ENCODE measurements around the gene FGFBP1.

Gene FGFBP1

DNA sequence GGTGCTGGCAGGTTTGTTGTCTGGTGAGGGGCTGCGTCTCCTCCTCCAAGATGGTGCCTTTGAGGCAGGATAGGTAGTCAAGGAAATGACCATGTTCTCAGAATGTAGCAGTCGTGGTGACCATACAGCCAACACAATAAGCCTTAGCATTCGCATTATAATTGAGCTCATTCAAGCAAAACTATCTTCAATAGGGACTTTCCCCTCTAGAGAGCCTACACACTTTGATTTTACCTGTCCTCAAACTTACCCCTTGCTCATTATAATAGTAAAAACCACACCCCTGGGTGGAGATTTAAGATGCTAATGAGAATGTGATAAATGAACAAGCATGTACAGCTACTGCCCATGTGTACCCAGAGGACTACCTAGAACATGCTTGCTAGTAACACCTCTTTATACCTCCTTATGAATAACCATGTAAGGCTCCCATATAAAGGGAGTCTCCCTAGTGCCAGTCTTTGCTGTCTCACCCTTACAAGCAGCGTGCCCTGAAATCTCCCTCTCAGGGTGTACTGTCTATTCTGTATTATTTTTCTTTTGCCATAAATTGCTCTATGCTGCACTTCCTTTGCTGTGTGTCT is 48.2 kb downstream of the FGFBP1 start:
- no peak for DNase-seq (ENCODE audit: low read depth, low spot score)
- H3K4me3 ChIP-seq (ENCODE audit: low read length), result no peak overlapping the region

GRCh38 chr4:15888515-15888914 is 50.0 kb downstream of the FGFBP1 start:
- H3K4me3 ChIP-seq (ENCODE audit: low read length), result no peak overlapping the region
- no peak for DNase-seq (ENCODE audit: low read depth, low spot score)

Data from Jurkat, Clone E6-1 (cell line).